ENCODE results near the gene HS6ST3.

HS6ST3 gene

GRCh38 chr13:96203471-96203870, 113.6 kb downstream of the HS6ST3 start:
- DNase-seq = no peak

DNA sequence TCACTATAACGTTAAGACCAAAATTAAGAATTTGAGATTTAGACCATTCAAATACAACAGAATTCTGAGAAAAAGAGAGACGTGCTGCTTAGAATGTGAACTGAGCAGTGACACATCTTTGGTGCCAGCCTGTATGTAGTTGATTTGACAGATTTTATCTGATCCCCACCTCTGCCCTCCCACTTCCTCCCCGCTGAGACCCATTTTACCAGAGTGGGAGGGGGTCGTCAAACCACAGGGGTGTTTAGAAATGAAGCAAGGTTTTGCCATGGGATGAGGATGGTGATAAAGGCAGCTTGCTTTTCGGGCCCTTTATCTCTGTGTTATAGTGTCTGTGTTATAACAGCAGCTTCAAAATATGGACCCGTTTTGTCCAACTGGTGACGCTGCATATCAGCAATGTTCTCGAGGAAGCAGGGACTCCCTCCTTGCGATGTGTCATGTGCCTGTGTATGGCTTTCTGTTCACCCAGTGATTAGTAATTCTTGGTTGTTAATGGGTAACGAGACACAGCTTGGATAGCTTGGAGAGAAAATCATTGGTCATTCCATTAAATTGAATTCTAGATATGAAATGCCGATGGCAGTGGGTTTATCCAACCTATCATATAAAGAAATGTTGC, 125.0 kb downstream of the HS6ST3 start:
- no peak for DNase-seq

DNA sequence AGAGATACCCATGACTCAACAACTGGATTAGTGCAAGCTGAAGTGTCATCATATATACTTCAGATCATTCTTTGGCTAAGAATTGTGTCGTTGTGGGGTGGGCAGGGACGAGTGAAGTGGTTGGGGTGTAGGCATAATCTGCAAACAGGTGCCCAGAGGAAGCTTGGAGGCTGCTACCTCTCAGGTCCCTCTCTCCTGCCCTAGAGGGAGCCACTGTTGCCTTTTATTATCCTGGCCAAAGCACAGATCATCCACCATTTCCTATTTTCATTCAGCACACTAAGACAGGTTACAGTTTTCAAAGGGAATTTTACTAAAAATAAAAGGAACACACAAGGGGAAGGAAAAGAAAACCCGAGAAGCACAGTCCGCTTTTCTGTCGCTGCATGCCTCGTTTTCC, 126.6 kb downstream of the HS6ST3 start:
- no peak for DNase-seq

DNA sequence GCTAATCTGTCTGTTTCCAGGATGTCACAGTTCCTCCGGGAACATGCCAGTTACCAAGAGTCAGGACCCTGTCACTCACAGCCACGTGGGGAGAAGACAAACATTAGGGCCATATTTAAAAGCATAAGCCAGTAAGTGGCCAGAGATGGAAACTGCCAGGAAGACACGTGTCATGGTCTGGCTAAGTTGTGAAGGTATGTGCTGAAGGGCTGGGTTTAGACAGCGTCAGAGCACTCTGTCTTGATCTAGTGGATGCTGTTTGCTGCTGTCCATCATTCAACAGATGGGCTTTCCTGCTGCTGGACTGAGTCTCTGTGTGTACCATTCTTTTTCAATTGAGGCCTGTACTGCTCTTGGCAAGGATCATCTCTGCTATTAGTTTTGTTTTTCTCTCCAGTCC, 128.6 kb downstream of the HS6ST3 start:
- DNase-seq = no peak

DNA sequence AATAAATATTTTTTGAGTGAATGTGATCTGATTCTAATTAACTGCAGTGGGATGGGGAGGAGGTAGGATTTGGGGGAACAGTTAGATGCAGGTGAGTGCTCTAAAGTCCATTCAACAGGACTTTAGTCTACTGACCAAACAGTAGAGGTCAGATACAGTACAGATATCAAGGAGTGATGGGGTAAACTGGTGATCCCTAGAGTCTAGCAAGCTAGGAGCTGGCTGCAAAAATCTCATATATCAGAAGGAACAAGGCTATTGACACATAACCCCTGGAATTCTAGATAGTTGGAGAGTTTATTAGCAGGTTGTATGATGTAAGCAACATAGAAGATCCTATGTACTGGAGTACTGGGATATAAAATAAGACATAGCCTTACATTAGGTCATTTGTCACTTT, 131.6 kb downstream of the HS6ST3 start:
- DNase-seq = no peak

GRCh38 chr13:96223231-96223630, 133.3 kb downstream of the HS6ST3 start:
- no peak for DNase-seq

DNA sequence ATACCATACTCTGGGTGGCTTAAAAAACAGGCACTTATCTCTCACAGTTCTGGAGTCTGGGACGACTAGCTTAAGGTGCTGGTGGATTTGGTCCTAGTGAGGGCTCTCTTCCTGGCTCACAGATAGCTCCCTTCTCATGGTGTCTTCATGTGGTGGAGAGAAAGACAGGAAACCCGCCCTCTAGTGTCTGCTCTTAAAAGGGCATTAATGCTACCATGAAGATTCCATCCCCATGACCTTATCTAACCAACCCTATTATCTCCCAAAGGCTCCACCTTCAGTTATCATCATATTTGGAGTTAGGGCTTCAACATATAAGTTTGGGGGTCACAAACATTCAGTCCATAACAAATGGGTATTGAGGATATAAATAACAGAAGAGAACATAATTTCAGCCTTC, 139.4 kb downstream of the HS6ST3 start:
- DNase-seq = no peak

DNA sequence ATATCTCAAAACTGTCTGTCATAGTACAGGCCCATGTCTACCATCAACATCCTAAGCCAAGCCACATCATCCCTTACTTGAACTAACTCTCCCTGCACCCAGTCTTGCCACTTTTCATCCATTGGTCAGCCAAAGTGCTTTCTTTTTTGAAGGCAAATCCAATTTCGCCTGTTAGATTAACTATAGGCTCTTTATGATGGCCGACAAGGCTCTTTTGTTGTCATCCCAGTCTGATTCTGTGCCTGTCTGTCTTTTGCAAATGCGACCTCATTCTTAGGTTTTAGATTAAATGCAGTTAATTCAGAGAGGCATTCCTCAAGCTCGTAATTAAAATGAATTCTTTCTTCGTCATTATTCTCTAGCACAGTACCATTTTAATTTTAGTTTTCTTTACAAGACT, 148.3 kb downstream of the HS6ST3 start:
- no peak for DNase-seq

DNA sequence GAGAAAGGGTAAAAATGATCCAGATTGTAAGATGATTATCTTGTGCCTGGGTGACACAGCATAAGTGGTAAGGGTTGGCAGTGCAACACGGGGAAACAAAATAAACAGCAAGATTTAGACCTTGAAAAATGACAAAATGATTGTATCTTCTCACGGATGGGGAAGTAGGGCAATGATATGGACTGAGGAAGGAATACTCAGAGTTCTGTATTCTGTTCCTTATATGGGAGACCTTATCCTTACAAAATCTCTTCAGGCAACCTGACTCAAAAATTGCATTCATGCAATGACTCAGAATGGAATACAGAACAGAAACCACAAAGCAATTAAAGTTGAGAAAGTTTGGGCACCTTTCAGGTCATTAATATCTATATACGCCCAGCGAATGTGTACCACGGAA, 149.0 kb downstream of the HS6ST3 start:
- DNase-seq = peak; percentile 29

- no peak for DNase-seq
Observed at GRCh38 chr13:96243376-96243775, 153.5 kb downstream of the HS6ST3 start.

GRCh38 chr13:96248103-96248502, 158.2 kb downstream of the HS6ST3 start:
- DNase-seq = no peak

DNA sequence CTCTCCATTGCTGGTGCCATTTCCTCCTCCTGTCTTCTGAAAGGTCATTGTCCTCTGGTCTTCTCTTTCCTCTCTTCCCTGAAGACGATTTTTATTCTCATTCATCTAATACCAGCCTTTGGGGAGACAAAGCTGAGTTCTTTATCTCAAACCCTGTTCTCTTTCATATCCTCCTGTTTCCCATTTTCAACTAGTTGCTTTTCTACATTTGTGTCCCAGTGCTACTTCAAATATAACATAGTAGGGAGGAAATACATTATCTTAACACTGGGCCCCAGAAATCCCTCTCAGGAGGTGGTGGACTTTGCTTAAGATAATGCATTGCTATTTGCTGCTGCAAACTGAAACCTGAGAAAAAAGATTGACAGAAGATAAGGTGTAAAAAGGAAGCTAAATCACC, 159.1 kb downstream of the HS6ST3 start:
- no peak for DNase-seq

GRCh38 chr13:96252903-96253302, 163.0 kb downstream of the HS6ST3 start:
- no peak for DNase-seq

DNA sequence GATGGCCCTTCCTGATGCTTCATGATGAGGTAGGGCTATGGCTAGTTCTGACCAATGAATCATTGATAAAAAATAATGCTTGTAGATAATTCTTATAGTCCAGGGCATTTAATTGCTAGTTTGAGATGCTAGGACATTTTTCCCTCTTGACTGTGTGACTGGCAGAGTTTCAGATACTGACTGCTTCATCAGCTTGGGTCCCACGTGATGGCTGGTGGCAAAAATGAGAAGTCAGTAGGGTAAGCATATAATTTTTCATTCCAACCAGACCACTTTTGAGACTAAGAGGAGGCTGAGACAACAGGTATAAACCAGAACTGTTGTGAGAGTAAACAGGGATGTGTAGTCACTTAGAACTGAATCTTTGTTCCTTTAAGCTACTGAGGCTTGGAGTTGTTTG, 183.3 kb downstream of the HS6ST3 start:
- no peak for DNase-seq

DNA sequence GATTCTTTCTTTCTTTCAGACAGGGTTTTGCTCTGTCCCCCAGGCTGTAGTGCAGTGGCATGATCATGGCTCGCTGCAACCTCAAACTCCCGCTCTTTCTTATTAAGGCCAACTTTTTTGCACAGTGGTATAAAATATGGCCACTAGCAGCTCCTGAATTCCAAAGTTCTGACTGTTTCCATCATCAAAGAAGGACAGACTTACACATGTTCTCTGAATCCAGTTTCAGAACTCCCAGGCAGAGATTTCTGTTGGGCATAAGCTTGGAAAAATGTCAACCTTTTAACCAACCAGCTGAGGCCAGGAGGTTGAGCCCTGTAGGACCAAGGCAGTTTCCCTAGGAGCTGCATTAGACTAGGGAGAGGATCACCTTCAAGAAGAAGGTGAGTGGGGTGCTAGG, 184.1 kb downstream of the HS6ST3 start:
- no peak for DNase-seq

DNA sequence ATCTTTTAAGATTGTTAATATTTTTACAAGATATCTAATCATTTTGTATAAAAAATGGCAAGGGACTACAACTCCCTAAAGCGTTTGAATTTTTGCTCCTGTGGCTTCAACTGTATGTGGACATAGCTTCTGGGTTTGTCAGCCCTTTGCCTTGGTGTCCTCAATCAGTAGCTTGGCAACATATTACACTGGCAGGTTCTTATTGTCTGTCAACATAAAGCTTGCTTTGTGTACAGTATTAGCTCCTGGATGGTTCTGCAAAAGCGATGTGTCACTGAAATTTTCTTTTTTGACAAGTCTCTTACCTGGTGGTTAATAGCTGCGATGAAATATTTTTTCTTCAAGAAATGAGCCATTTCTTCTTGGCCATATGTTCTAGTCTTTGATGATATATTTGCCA, 190.0 kb downstream of the HS6ST3 start:
- peak; percentile 19 for DNase-seq

DNA sequence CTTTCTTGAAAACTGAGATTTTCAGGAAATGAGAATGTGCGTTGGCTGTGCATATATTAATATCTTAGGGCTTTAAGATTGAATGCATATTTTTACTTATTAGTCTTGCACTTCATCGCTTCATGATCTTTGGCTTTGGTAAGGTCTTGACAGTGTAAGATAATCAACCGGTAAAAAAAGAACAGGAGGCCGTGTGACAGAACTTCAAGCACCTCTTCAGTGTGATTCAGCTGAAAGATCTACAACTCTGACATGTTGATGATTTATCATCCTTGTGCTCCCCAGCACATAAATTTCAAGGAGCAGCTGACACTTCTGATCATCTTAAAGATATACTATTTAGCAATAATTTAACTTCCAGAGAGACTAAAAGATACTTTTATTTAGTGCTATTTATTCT, 195.1 kb downstream of the HS6ST3 start:
- no peak for DNase-seq

DNA sequence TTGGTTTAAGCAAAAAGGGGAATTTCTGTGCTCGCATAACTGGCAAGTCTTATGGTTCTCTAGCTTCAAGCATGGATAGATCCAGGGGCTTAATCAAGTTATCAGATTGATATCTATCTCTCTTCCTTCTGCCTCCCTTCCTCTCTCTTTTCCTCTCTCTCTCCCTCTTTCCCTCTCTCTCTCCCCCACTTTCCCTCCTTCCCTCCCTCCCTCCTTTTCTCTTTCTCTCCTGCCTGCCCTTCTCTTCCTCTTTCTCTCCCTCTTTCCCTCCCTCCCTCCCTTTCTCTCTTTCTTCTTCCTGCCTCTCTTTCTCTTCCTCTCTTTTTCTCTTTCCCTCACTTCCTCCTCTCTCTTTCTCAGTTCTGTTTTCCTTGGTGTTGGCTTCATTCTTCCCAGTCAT, 195.8 kb downstream of the HS6ST3 start:
- no peak for DNase-seq

GRCh38 chr13:96294930-96295881, 205.3 kb downstream of the HS6ST3 start:
- no peak for DNase-seq

- no peak for DNase-seq
Observed at GRCh38 chr13:96297360-96297759, 207.5 kb downstream of the HS6ST3 start.

GRCh38 chr13:96299235-96299634, 209.3 kb downstream of the HS6ST3 start:
- no peak for DNase-seq

- DNase-seq = no peak
Observed at GRCh38 chr13:96308568-96308967, 218.7 kb downstream of the HS6ST3 start.

- no peak for DNase-seq
Observed at GRCh38 chr13:96314974-96315373, 225.1 kb downstream of the HS6ST3 start.

DNA sequence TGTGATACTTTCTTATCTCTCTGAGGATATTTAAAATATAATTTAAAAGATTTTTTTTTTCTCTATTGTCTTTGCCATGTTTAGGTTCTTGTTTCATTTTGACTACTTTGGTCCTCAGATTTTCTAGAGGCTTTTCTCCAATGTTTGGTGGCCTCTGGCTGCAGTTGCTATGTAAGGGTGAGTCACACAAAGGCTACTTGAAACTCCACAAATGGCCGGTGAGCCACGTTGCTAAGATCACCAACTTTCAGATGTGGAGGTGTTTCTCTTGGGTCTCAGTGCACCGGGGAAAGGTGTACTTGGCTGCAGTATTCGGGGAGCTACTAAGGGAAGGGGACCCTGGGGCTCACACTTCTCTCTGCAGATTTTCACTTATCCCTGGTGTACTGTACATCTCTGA, 248.1 kb downstream of the HS6ST3 start:
- no peak for DNase-seq

GRCh38 chr13:96342286-96342685, 252.4 kb downstream of the HS6ST3 start:
- no peak for DNase-seq

Data from NCI-H1436 (cell line).